ENCODE measurements around the gene MEGF9.
"Not testable (repeated sequence)": the region's sequence is repeated elsewhere in the genome, so short reads cannot be mapped to it uniquely, and the experiment has no call there.

MEGF9 gene

DNA sequence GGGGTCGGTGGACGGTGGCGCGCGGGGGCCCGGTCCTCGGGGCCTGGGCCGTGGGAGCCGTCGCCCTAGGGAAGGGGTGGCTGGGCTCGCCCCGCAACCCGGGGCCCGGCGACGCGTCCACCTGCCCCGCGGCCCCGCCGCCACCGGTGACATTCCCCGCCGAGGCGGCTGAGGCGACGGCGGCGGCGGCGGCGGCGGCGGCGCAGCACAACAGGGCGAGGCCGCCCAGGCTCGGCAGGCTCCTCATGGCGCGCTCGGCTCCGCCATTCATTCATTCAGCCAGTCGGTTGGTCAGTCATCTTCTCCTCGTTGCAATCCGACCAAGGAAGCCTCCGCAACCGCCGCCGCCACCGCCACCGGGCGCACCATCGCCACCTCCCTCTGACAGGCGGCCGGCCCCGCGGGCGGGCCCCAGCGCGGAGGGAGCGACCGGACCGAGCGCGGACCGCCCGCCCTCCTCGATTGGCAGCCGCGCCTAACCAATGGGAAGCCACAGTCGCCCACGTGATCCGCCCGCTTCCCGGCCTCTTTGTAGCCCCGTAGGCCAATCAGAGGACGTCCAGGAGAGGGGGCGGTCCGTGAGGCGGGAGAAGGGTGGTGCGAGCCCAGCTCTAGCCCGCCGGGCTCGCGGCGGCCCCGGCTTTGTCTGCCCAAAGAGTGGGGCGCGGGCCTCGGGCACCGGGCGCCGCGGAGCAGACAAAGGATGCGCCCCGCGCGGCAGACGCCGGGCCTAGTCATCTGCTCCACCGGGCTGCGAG lies at the start of gene MEGF9:
Gene MEGF9, minus strand, starts transcription at position 383 of the 758 bp plus-strand sequence. Its CDS starts 112 bp downstream, at position 271.
- no peaks in the 10 kb centered on the region for H3K9me3 ChIP-seq (ENCODE audit: control insufficient read depth, low read length)
- peaks cover 42% of the 10 kb centered on the region for H3K4me1 ChIP-seq (ENCODE audit: control insufficient read depth, insufficient read depth, low read length)
- peak within 1 kb of the TSS; percentile 82 for H3K4me3 ChIP-seq (ENCODE audit: low read length)
- peak within 1 kb of the TSS; percentile 76 for H3K9ac ChIP-seq (ENCODE audit: low read length)
- H3K27me3 ChIP-seq (ENCODE audit: control insufficient read depth, insufficient read depth, low read length) = no peaks in the 10 kb centered on the region
- no peaks in the 10 kb centered on the region for H3K36me3 ChIP-seq (ENCODE audit: control insufficient read depth, insufficient read depth, low read length)

DNA sequence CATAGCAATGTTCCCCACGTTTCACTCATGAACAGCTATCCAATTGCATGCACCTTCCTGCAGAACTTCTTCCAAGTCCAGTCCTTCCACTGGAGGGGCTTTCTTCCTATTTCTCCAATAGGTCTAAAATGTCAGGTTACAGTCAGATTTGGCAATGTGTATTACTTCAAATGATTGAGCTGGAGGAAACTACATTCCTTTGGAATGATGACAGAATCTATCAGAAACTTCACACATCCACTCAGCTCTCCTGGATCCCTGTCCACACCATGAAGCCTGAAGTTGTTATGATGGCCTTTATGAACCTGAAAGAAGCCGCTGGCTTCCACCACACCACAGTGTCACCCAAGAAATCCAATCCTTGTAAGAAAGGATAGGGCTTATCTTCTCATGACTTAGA lies 46.7 kb upstream of the MEGF9 start:
- Histone ChIP-seq H3K4me3 (ENCODE audit: low read length) (no peak overlapping the region), H3K36me3 (ENCODE audit: control insufficient read depth, insufficient read depth, low read length) (no peaks in the 10 kb centered on the region), H3K4me1 (ENCODE audit: control insufficient read depth, insufficient read depth, low read length) (no peaks in the 10 kb centered on the region), H3K9ac (ENCODE audit: low read length) (no peak overlapping the region), H3K9me3 (ENCODE audit: control insufficient read depth, low read length) (no peaks in the 10 kb centered on the region), H3K27me3 (ENCODE audit: control insufficient read depth, insufficient read depth, low read length) (no peaks in the 10 kb centered on the region)

GRCh38 chr9:120759755-120760400 lies 45.6 kb upstream of the MEGF9 start:
- Histone ChIP-seq H3K9ac (ENCODE audit: low read length) (no peak overlapping the region), H3K4me3 (ENCODE audit: low read length) (no peak overlapping the region), H3K4me1 (ENCODE audit: control insufficient read depth, insufficient read depth, low read length) (no peaks in the 10 kb centered on the region), H3K36me3 (ENCODE audit: control insufficient read depth, insufficient read depth, low read length) (no peaks in the 10 kb centered on the region), H3K27me3 (ENCODE audit: control insufficient read depth, insufficient read depth, low read length) (no peaks in the 10 kb centered on the region), H3K9me3 (ENCODE audit: control insufficient read depth, low read length) (no peaks in the 10 kb centered on the region)

DNA sequence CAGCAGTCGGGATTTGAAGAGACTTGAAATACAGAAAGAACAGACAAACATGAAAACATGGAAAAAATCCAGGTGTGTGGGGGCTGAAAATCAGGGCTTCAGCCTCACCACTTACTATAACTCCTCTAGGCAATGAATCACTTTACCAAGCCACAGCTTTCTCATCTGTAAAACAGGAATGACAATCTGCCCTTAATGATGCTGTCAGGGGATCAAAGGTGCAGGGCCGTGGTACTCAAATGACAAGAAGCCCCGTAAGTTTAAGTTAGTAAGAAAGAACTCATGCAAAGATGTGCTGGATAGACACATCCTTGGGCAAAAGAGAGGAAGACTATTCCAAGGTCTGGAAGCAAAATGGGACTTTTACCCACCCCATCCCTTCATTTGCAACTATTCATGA lies 44.3 kb upstream of the MEGF9 start:
- Histone ChIP-seq H3K9me3 (ENCODE audit: control insufficient read depth, low read length) (no peaks in the 10 kb centered on the region), H3K9ac (ENCODE audit: low read length) (no peak overlapping the region), H3K36me3 (ENCODE audit: control insufficient read depth, insufficient read depth, low read length) (no peaks in the 10 kb centered on the region), H3K4me1 (ENCODE audit: control insufficient read depth, insufficient read depth, low read length) (no peaks in the 10 kb centered on the region), H3K27me3 (ENCODE audit: control insufficient read depth, insufficient read depth, low read length) (no peaks in the 10 kb centered on the region), H3K4me3 (ENCODE audit: low read length) (no peak overlapping the region)

- no peaks in the 10 kb centered on the region for H3K4me1 ChIP-seq (ENCODE audit: control insufficient read depth, insufficient read depth, low read length)
- H3K4me3 ChIP-seq (ENCODE audit: low read length) = no peak overlapping the region
- H3K9me3 ChIP-seq (ENCODE audit: control insufficient read depth, low read length) = no peaks in the 10 kb centered on the region
- no peak overlapping the region for H3K9ac ChIP-seq (ENCODE audit: low read length)
- no peaks in the 10 kb centered on the region for H3K36me3 ChIP-seq (ENCODE audit: control insufficient read depth, insufficient read depth, low read length)
- no peaks in the 10 kb centered on the region for H3K27me3 ChIP-seq (ENCODE audit: control insufficient read depth, insufficient read depth, low read length)
Measured at GRCh38 chr9:120757026-120757913, 43.0 kb upstream of the MEGF9 start.

- Histone ChIP-seq H3K4me1 (ENCODE audit: control insufficient read depth, insufficient read depth, low read length) (no peaks in the 10 kb centered on the region), H3K27me3 (ENCODE audit: control insufficient read depth, insufficient read depth, low read length) (no peaks in the 10 kb centered on the region), H3K9ac (ENCODE audit: low read length) (no peak overlapping the region), H3K9me3 (ENCODE audit: control insufficient read depth, low read length) (no peaks in the 10 kb centered on the region), H3K36me3 (ENCODE audit: control insufficient read depth, insufficient read depth, low read length) (no peaks in the 10 kb centered on the region), H3K4me3 (ENCODE audit: low read length) (no peak overlapping the region)
Measured at GRCh38 chr9:120756531-120756930, 42.3 kb upstream of the MEGF9 start.

DNA sequence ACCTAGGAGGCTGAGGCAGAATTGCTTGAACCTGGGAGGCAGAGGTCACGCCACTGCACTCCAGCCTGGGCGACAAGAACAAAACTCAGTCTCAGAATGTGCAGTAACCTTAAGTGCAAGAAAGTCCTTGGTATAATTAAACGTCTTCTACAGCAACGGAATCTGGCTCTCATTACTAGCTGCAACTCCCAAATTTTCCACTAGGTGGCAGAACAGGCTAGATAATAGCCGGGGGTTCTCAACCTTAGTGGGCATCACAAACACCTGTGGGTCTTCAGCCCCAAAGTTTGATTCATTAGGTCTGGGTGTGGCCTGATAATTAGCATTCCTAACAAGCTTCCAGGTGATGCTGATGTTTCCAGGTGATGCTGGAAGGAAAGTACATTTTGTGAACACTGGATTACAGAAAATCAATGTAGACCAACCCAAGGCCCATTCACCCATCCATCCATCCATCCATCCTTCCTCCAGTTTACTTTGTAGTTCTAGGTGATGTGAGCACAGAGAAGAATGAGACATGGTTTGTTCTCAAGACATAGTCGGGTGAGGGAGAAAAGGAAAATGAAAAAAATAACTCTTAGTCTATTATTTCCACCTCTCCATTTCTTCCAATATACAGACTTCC lies 41.7 kb upstream of the MEGF9 start:
- Histone ChIP-seq H3K4me1 (ENCODE audit: control insufficient read depth, insufficient read depth, low read length) (no peaks in the 10 kb centered on the region), H3K4me3 (ENCODE audit: low read length) (no peak overlapping the region), H3K36me3 (ENCODE audit: control insufficient read depth, insufficient read depth, low read length) (no peaks in the 10 kb centered on the region), H3K9me3 (ENCODE audit: control insufficient read depth, low read length) (no peaks in the 10 kb centered on the region), H3K9ac (ENCODE audit: low read length) (no peak overlapping the region), H3K27me3 (ENCODE audit: control insufficient read depth, insufficient read depth, low read length) (no peaks in the 10 kb centered on the region)

DNA sequence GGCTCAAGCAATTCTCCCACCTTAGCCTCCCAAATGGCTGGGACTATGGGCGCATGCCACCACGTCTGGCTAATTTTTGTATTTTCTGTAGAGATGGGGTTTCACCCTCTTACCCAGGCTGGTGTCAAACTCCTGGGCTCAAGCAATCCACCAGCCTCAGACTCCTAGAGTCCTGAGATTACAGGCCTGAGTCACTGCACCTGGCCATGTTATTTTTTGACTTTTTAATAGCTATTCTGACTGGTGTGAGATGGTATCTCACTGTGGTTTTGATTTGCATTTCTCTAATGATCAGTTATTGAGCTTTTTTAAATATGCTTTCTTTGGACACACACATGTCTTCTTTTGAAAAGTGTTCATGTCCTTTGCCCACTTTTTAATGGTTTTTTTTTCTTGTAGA lies 40.8 kb upstream of the MEGF9 start:
- Histone ChIP-seq H3K9ac (ENCODE audit: low read length) (no peak overlapping the region), H3K36me3 (ENCODE audit: control insufficient read depth, insufficient read depth, low read length) (no peaks in the 10 kb centered on the region), H3K4me3 (ENCODE audit: low read length) (no peak overlapping the region), H3K9me3 (ENCODE audit: control insufficient read depth, low read length) (no peaks in the 10 kb centered on the region), H3K4me1 (ENCODE audit: control insufficient read depth, insufficient read depth, low read length) (no peaks in the 10 kb centered on the region), H3K27me3 (ENCODE audit: control insufficient read depth, insufficient read depth, low read length) (no peaks in the 10 kb centered on the region)

- Histone ChIP-seq H3K9me3 (ENCODE audit: control insufficient read depth, low read length) (no peaks in the 10 kb centered on the region), H3K4me3 (ENCODE audit: low read length) (no peak overlapping the region), H3K36me3 (ENCODE audit: control insufficient read depth, insufficient read depth, low read length) (no peaks in the 10 kb centered on the region), H3K9ac (ENCODE audit: low read length) (no peak overlapping the region), H3K4me1 (ENCODE audit: control insufficient read depth, insufficient read depth, low read length) (no peaks in the 10 kb centered on the region), H3K27me3 (ENCODE audit: control insufficient read depth, insufficient read depth, low read length) (no peaks in the 10 kb centered on the region)
Measured at GRCh38 chr9:120750421-120750820, 36.2 kb upstream of the MEGF9 start.

- H3K4me3 ChIP-seq (ENCODE audit: low read length); H3K4me1 ChIP-seq (ENCODE audit: control insufficient read depth, insufficient read depth, low read length); H3K9me3 ChIP-seq (ENCODE audit: control insufficient read depth, low read length): not testable (repeated sequence)
Measured at GRCh38 chr9:120746366-120746765, 32.1 kb upstream of the MEGF9 start.

DNA sequence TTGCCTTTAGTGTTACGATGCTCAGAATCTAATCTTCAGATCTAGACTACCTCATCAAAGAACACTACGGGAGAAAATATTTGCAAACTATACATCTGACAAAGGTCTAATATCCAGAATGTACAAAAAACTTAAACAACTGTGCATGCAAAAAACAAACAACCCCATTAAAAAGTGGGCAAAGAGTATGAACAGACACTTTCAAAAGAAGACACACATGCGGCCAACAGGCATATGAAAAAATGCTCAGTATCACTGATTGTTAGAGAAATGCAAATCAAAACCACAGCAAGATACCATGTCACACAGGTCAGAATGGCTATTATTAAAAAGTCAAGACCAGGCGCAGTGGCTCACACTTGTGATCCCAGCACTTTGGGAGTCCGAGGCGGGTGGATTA lies 31.0 kb upstream of the MEGF9 start:
- no peak overlapping the region for H3K4me3 ChIP-seq (ENCODE audit: low read length)
- H3K27me3 ChIP-seq (ENCODE audit: control insufficient read depth, insufficient read depth, low read length) = no peaks in the 10 kb centered on the region
- H3K4me1 ChIP-seq (ENCODE audit: control insufficient read depth, insufficient read depth, low read length) = no peaks in the 10 kb centered on the region
- no peaks in the 10 kb centered on the region for H3K36me3 ChIP-seq (ENCODE audit: control insufficient read depth, insufficient read depth, low read length)
- H3K9ac ChIP-seq (ENCODE audit: low read length) = no peak overlapping the region
- no peaks in the 10 kb centered on the region for H3K9me3 ChIP-seq (ENCODE audit: control insufficient read depth, low read length)

More at GRCh38 chr9:120746366-120746765, 32.1 kb upstream of the MEGF9 start:
- not testable (repeated sequence) for H3K27me3 ChIP-seq (ENCODE audit: control insufficient read depth, insufficient read depth, low read length); H3K9ac ChIP-seq (ENCODE audit: low read length); H3K36me3 ChIP-seq (ENCODE audit: control insufficient read depth, insufficient read depth, low read length)
